NCI-H2107 treated with DMSO at 0.1 percent for 48 hours (cell line): ENCODE data around the gene DISC1.

Experiments used
- DNase-seq: peaks from one replicate; lab custom pipeline; 2025; ENCODE audit not compliant: unreplicated experiment; lab: John Stamatoyannopoulos, UW

The DISC1 gene

GRCh38 chr1:231844986-231845502 is 218.5 kb downstream of the DISC1 start:
- no peak for DNase-seq

GRCh38 chr1:231847612-231848397 is 221.2 kb downstream of the DISC1 start:
- no peak for DNase-seq

GRCh38 chr1:231849981-231850380 is 223.4 kb downstream of the DISC1 start:
- DNase-seq: no peak

GRCh38 chr1:231850786-231851185 is 224.2 kb downstream of the DISC1 start:
- no peak for DNase-seq

GRCh38 chr1:231853588-231854207 is 227.1 kb downstream of the DISC1 start:
- no peak for DNase-seq

- DNase-seq: no peak
Measured at GRCh38 chr1:231855361-231855760, 228.8 kb downstream of the DISC1 start.

GRCh38 chr1:231855926-231856325 is 229.3 kb downstream of the DISC1 start:
- no peak for DNase-seq

GRCh38 chr1:231856426-231856825 is 229.8 kb downstream of the DISC1 start:
- DNase-seq: no peak

- DNase-seq: no peak
Measured at GRCh38 chr1:231856894-231857293, 230.3 kb downstream of the DISC1 start.

GRCh38 chr1:231857609-231858135 is 231.1 kb downstream of the DISC1 start:
- DNase-seq: no peak

GRCh38 chr1:231860221-231861088 is 233.9 kb downstream of the DISC1 start:
- no peak for DNase-seq

- DNase-seq: peak; percentile 26
Measured at GRCh38 chr1:231861541-231862481, 235.2 kb downstream of the DISC1 start.

GRCh38 chr1:231862611-231863010 is 236.0 kb downstream of the DISC1 start:
- DNase-seq: no peak

GRCh38 chr1:231865331-231865730 is 238.7 kb downstream of the DISC1 start:
- no peak for DNase-seq

- DNase-seq: peak; percentile 39
Measured at GRCh38 chr1:231866392-231867331, 240.1 kb downstream of the DISC1 start.

- no peak for DNase-seq
Measured at GRCh38 chr1:231867607-231868006, 241.0 kb downstream of the DISC1 start.

- no peak for DNase-seq
Measured at GRCh38 chr1:231869364-231869763, 242.8 kb downstream of the DISC1 start.

- DNase-seq: no peak
Measured at GRCh38 chr1:231871471-231871870, 244.9 kb downstream of the DISC1 start.

GRCh38 chr1:231871878-231872277 is 245.3 kb downstream of the DISC1 start:
- no peak for DNase-seq
